CD14-positive monocyte (primary cell): ENCODE measurements around the gene FGF14. TPM values are rescaled to one million over a fixed set of nuclear protein-coding genes. Genes with fewer than 3 reads are reported as not detected.

Experiments used
- DNase-seq, 3 donors: peaks; one replicate each; pipeline ENCODE4 v3.0.0-alpha.2; 2011 to 2022
- H2AFZ ChIP-seq: 2 replicates; pipeline ENCODE4 v1.6.0; 2012; ENCODE audit warnings: mild to moderate bottlenecking, low read depth, low read length, inconsistent platforms; ENCODE audit not compliant: insufficient read depth, poor library complexity, severe bottlenecking
- H3K27ac ChIP-seq, 2 donors: 1 replicate in 1 of 2; 2 replicates in 1 of 2; pipeline ENCODE4 v1.5.1; 2012 to 2013; ENCODE audit warnings: low read length in 2 of 2, control low read depth in 1 of 2, inconsistent platforms in 1 of 2, low read depth in 1 of 2, mild to moderate bottlenecking in 1 of 2
- H3K27me3 ChIP-seq, 2 donors: one replicate each; pipeline versions ENCODE4 v1.6.0 to v1.6.1; 2011 to 2013; ENCODE audit warnings: low read length in 2 of 2; ENCODE audit not compliant: control insufficient read depth in 2 of 2, insufficient read depth in 2 of 2
- H3K36me3 ChIP-seq, 2 donors: replicated peaks in 1 of 2; 1 replicate in 1 of 2; 2 replicates in 1 of 2; pipeline versions ENCODE4 v1.5.1 to v1.6.1; 2012 to 2013; ENCODE audit warnings: low read length in 2 of 2, control low read depth in 1 of 2, inconsistent platforms in 1 of 2, mild to moderate bottlenecking in 1 of 2; ENCODE audit not compliant: insufficient read depth in 2 of 2, control insufficient read depth in 1 of 2
- H3K4me1 ChIP-seq, 2 donors: 1 replicate in 1 of 2; 2 replicates in 1 of 2; pipeline versions ENCODE4 v1.5.1 to v1.6.1; 2012 to 2013; ENCODE audit warnings: low read length in 2 of 2, control low read depth in 1 of 2, inconsistent platforms in 1 of 2, mild to moderate bottlenecking in 1 of 2, moderate library complexity in 1 of 2; ENCODE audit not compliant: insufficient read depth in 2 of 2, control insufficient read depth in 1 of 2
- H3K4me2 ChIP-seq: replicated peaks from 2 replicates; pipeline ENCODE3; 2012; ENCODE audit warnings: low read length, moderate library complexity, mild to moderate bottlenecking; ENCODE audit not compliant: poor library complexity, severe bottlenecking; ENCODE audit errors: extremely low read depth
- H3K4me3 ChIP-seq, 3 experiments: fragments of 200-600 bp in 1 of 3; sonication (generic) in 1 of 3; replicated peaks in 1 of 3; 1 replicate in 2 of 3; 2 replicates in 1 of 3; pipeline ENCODE4 v1.5.1; 2011 to 2013; ENCODE audit warnings: low read length in 3 of 3, mild to moderate bottlenecking in 3 of 3, control low read depth in 2 of 3, low read depth in 2 of 3, inconsistent platforms in 1 of 3, moderate library complexity in 1 of 3
- H3K79me2 ChIP-seq: 2 replicates; pipeline ENCODE4 v1.6.0; 2012; ENCODE audit warnings: mild to moderate bottlenecking, control low read depth, inconsistent platforms, low read length, moderate library complexity; ENCODE audit not compliant: insufficient read depth
- H3K9ac ChIP-seq: 2 replicates; pipeline ENCODE4 v1.6.0; 2017; ENCODE audit warnings: low read length, mild to moderate bottlenecking; ENCODE audit not compliant: insufficient read depth, poor library complexity, severe bottlenecking
- H3K9me3 ChIP-seq, 2 donors: replicated peaks in 1 of 2; 1 replicate in 1 of 2; 2 replicates in 1 of 2; pipeline versions ENCODE4 v1.5.1 to v1.6.1; 2012 to 2013; ENCODE audit warnings: low read length in 2 of 2, control low read depth in 1 of 2; ENCODE audit not compliant: control insufficient read depth in 1 of 2, insufficient read depth in 1 of 2
- H4K20me1 ChIP-seq: 2 replicates; pipeline ENCODE4 v1.6.0; 2012; ENCODE audit warnings: mild to moderate bottlenecking, low read length, control low read depth, moderate library complexity; ENCODE audit not compliant: insufficient read depth
- H3K27ac Mint-ChIP-seq, 7 donors: one replicate each; pipeline ENCODE4 v1.8.0; 2020; ENCODE audit warnings: mild to moderate bottlenecking in 7 of 7, mixed read lengths in 7 of 7, moderate library complexity in 6 of 7, inconsistent platforms in 2 of 7
- H3K27me3 Mint-ChIP-seq, 3 donors: one replicate each; pipeline ENCODE4 v1.8.0; 2021 to 2022; ENCODE audit warnings: low read depth in 3 of 3, mild to moderate bottlenecking in 3 of 3, mixed read lengths in 3 of 3, moderate library complexity in 3 of 3, inconsistent platforms in 1 of 3
- H3K36me3 Mint-ChIP-seq, 2 donors: one replicate each; pipeline ENCODE4 v1.8.0; 2020; ENCODE audit warnings: mixed read lengths in 2 of 2, inconsistent platforms in 1 of 2, mild to moderate bottlenecking in 1 of 2
- H3K4me1 Mint-ChIP-seq: one replicate; pipeline ENCODE4 v1.8.0; 2020; ENCODE audit warnings: mild to moderate bottlenecking, mixed read lengths
- H3K4me3 Mint-ChIP-seq, 2 donors: one replicate each; pipeline ENCODE4 v1.8.0; 2020; ENCODE audit warnings: mild to moderate bottlenecking in 2 of 2, mixed read lengths in 2 of 2, moderate library complexity in 1 of 2
- H3K9me3 Mint-ChIP-seq, 7 donors: one replicate each; pipeline ENCODE4 v1.8.0; 2020 to 2022; ENCODE audit warnings: mixed read lengths in 7 of 7, mild to moderate bottlenecking in 6 of 7, moderate library complexity in 6 of 7, inconsistent platforms in 2 of 7
- CTCF ChIP-seq: fragments of 200-600 bp; IDR thresholded peaks from one replicate; pipeline ENCODE4 v1.8.0; 2022; ENCODE audit warnings: antibody characterized with exemption, mild to moderate bottlenecking
- WGBS: methylation state at CpG from one replicate; pipeline ENCODE4 v1.1.5; 2013; ENCODE audit warnings: missing lambda C conversion rate; ENCODE audit not compliant: insufficient coverage; 5-methylcytosine and 5-hydroxymethylcytosine counted together
- intact Hi-C, 2 donors: fragments of 100-400 bp; cut with micrococcal nuclease; formaldehyde crosslinking; loops; one replicate each; pipeline versions ENCODE4 v1.15.0 to v1.15.1; 2023
- polyA plus RNA-seq, 3 donors: library from polyadenylated mRNA; depleted of rRNA in 1 of 3; unstranded in 2 of 3; stranded (reverse) in 1 of 3; fragments of 300-500 nt in 2 of 3; fragments of >200 nt in 1 of 3; fragmentation: Illumina TruSeq in 2 of 3; gene quantifications; 1 replicate in 2 of 3; 2 replicates in 1 of 3; pipeline ENCODE4 v1.2.3, GENCODE V29; 2012 to 2021

Gene FGF14
- polyA plus RNA-seq, 3 donors, result not detected

- Histone ChIP-seq H3K4me3 (no peak overlapping the region), H3K79me2 (no peaks in the 10 kb centered on the region), H3K27ac (no peak overlapping the region), H3K36me3 (no peaks in the 10 kb centered on the region), H4K20me1 (no peaks in the 10 kb centered on the region), H3K4me2 (no peak overlapping the region), H3K9ac (no peak overlapping the region), H2AFZ (no peak overlapping the region), H3K4me1 (no peaks in the 10 kb centered on the region), H3K27me3 (no peaks in the 10 kb centered on the region), H3K9me3 (no peaks in the 10 kb centered on the region)
- no peak overlapping the region for H3K4me3 Mint-ChIP-seq
- intact Hi-C loops, result no loop called here
- no peak overlapping the region for H3K27ac Mint-ChIP-seq
- peaks cover 0 to 8% (median 1%) of the 10 kb centered on the region in 7 donors for H3K9me3 Mint-ChIP-seq
- no CpG with 5 or more reads among the region's 1 CpG for WGBS
- H3K4me1 Mint-ChIP-seq, result no peaks in the 10 kb centered on the region
- no peak for TF ChIP-seq CTCF
- no peak for DNase-seq
- no peaks in the 10 kb centered on the region for H3K36me3 Mint-ChIP-seq
- H3K27me3 Mint-ChIP-seq, result no peaks in the 10 kb centered on the region
Observed at GRCh38 chr13:102197193-102197592, 204.7 kb downstream of the FGF14 start.

GRCh38 chr13:102195566-102196462, 206.0 kb downstream of the FGF14 start:
- H2AFZ ChIP-seq, result no peak overlapping the region
- H3K9ac ChIP-seq, result no peak overlapping the region
- intact Hi-C loops, result no loop called here

More at GRCh38 chr13:102195566-102196462, 206.0 kb downstream of the FGF14 start:
- peaks cover 0 to 6% (median 1%) of the 10 kb centered on the region in 7 donors for H3K9me3 Mint-ChIP-seq
- Histone ChIP-seq H3K4me3 (no peak overlapping the region), H3K9me3 (peaks cover 0 to 4% of the 10 kb centered on the region in 2 donors), H4K20me1 (no peaks in the 10 kb centered on the region), H3K79me2 (no peaks in the 10 kb centered on the region), H3K27me3 (no peaks in the 10 kb centered on the region), H3K4me1 (no peaks in the 10 kb centered on the region), H3K36me3 (no peaks in the 10 kb centered on the region), H3K27ac (no peak overlapping the region), H3K4me2 (no peak overlapping the region)
- WGBS, result 88% methylated on average over 2 of the region's 4 CpGs
- no peaks in the 10 kb centered on the region for H3K4me1 Mint-ChIP-seq
- no peaks in the 10 kb centered on the region for H3K27me3 Mint-ChIP-seq
- no peak overlapping the region for H3K27ac Mint-ChIP-seq
- no peak for DNase-seq
- H3K36me3 Mint-ChIP-seq, result no peaks in the 10 kb centered on the region
- no peak overlapping the region for H3K4me3 Mint-ChIP-seq
- no peak for TF ChIP-seq CTCF
